GM23338 (cell line): ENCODE measurements around the gene PRELID2. TPM values are rescaled to one million over a fixed set of nuclear protein-coding genes. Genes with fewer than 3 reads are reported as not detected.
"Not testable (repeated sequence)": the region's sequence is repeated elsewhere in the genome, so short reads cannot be mapped to it uniquely, and the experiment has no call there.

Source experiments
- ATAC-seq: fragments of 200-7000 bp; cut with Tn5 transposase; 3 replicates; pipeline ENCODE4 v1.9.1; 2020
- DNase-seq: peaks from one replicate; pipeline ENCODE4 v3.0.0-alpha.2; 2015; ENCODE audit warnings: low spot score
- H2AFZ ChIP-seq: fragments of 200-600 bp; sonication (generic); 2 replicates; pipeline ENCODE4 v1.8.0; 2016; ENCODE audit warnings: antibody characterized with exemption, mild to moderate bottlenecking, moderate library complexity
- H3F3A ChIP-seq: fragments of 200-600 bp; sonication (generic); replicated peaks from 2 replicates; pipeline ENCODE4 v1.8.0; 2017; ENCODE audit warnings: antibody characterized with exemption, mixed run types, low read depth
- H3K27ac ChIP-seq: fragments of 200-600 bp; sonication (generic); 2 replicates; pipeline ENCODE4 v1.6.1; 2016; ENCODE audit warnings: low read depth
- H3K27me3 ChIP-seq: fragments of 200-600 bp; sonication (generic); 2 replicates; pipeline ENCODE4 v1.8.0; 2016; ENCODE audit warnings: mild to moderate bottlenecking, mixed run types, moderate library complexity; ENCODE audit not compliant: insufficient read depth
- H3K36me3 ChIP-seq: fragments of 200-600 bp; sonication (generic); 2 replicates; pipeline ENCODE4 v1.8.0; 2016; ENCODE audit warnings: mild to moderate bottlenecking; ENCODE audit not compliant: insufficient read depth
- H3K4me1 ChIP-seq: fragments of 200-600 bp; sonication (generic); 2 replicates; pipeline ENCODE4 v1.8.0; 2016; ENCODE audit warnings: mild to moderate bottlenecking, moderate library complexity; ENCODE audit not compliant: insufficient read depth
- H3K4me2 ChIP-seq: fragments of 200-600 bp; sonication (generic); 2 replicates; pipeline ENCODE4 v1.7.1; 2017; ENCODE audit warnings: mixed run types
- H3K4me3 ChIP-seq: fragments of 200-600 bp; sonication (generic); 2 replicates; pipeline ENCODE4 v1.6.1; 2016; ENCODE audit warnings: mixed run types
- H3K79me2 ChIP-seq: fragments of 200-600 bp; sonication (generic); replicated peaks from 2 replicates; pipeline ENCODE4 v1.8.0; 2017; ENCODE audit warnings: mild to moderate bottlenecking; ENCODE audit not compliant: insufficient read depth
- H3K9me2 ChIP-seq: fragments of 200-600 bp; sonication (generic); 2 replicates; pipeline ENCODE4 v1.8.0; 2017; ENCODE audit not compliant: insufficient read depth
- H4K20me1 ChIP-seq: fragments of 200-600 bp; sonication (generic); replicated peaks from 2 replicates; pipeline ENCODE4 v1.8.0; 2017; ENCODE audit warnings: mild to moderate bottlenecking; ENCODE audit not compliant: insufficient read depth
- H3K27ac Mint-ChIP-seq: 2 replicates; pipeline ENCODE4 v1.8.0; 2020; ENCODE audit warnings: inconsistent platforms, mild to moderate bottlenecking, moderate library complexity, mixed read lengths
- H3K27me3 Mint-ChIP-seq: 3 replicates; pipeline ENCODE4 v1.8.0; 2022; ENCODE audit warnings: low read depth, mild to moderate bottlenecking, moderate library complexity, mixed read lengths, inconsistent platforms; ENCODE audit not compliant: insufficient read depth, poor library complexity
- H3K36me3 Mint-ChIP-seq: 3 replicates; pipeline ENCODE4 v1.8.0; 2021; ENCODE audit warnings: low read depth, mild to moderate bottlenecking, inconsistent platforms, moderate library complexity, mixed read lengths
- H3K4me1 Mint-ChIP-seq: 3 replicates; pipeline ENCODE4 v1.8.0; 2020; ENCODE audit warnings: mild to moderate bottlenecking, inconsistent platforms, mixed read lengths
- H3K4me3 Mint-ChIP-seq: 3 replicates; pipeline ENCODE4 v1.8.0; 2021; ENCODE audit warnings: moderate library complexity, mild to moderate bottlenecking, inconsistent platforms, mixed read lengths
- H3K9me3 Mint-ChIP-seq: 3 replicates; pipeline ENCODE4 v1.8.0; 2020; ENCODE audit warnings: moderate library complexity, mild to moderate bottlenecking, inconsistent platforms, mixed read lengths
- CREB1 ChIP-seq: fragments of 250-450 bp; sonication (Bioruptor Pico); IDR thresholded peaks from 2 replicates; pipeline ENCODE4 v1.5.0; 2020; ENCODE audit warnings: low read depth, mild to moderate bottlenecking, moderate library complexity
- EZH2 ChIP-seq: fragments of 200-600 bp; sonication (generic); IDR thresholded peaks from one replicate; pipeline ENCODE4 v1.8.0; 2017; ENCODE audit warnings: antibody characterized with exemption, mild to moderate bottlenecking, low read depth; ENCODE audit not compliant: unreplicated experiment
- EZH2phosphoT487 ChIP-seq: fragments of 200-600 bp; sonication (generic); IDR thresholded peaks from one replicate; pipeline ENCODE4 v1.8.1; 2018; ENCODE audit warnings: antibody characterized with exemption; ENCODE audit not compliant: unreplicated experiment
- JUNB ChIP-seq: IDR thresholded peaks from one replicate; pipeline ENCODE4 v1.6.1; 2016; ENCODE audit warnings: antibody characterized with exemption; ENCODE audit not compliant: unreplicated experiment
- NANOG ChIP-seq: IDR thresholded peaks from 2 replicates; pipeline ENCODE4 v1.6.1; 2016; ENCODE audit warnings: antibody characterized with exemption, borderline replicate concordance
- POLR2AphosphoS5 ChIP-seq: IDR thresholded peaks from 2 replicates; pipeline ENCODE4 v1.6.1; 2016; ENCODE audit warnings: antibody characterized with exemption, low read depth
- ZNF331 ChIP-seq: fragments of 250-450 bp; sonication (Bioruptor Pico); IDR thresholded peaks from 2 replicates; pipeline ENCODE4 v1.5.0; 2020; ENCODE audit warnings: low read depth, mild to moderate bottlenecking, moderate library complexity
- polyA plus RNA-seq: library from polyadenylated mRNA; unstranded; fragments of >200 nt; fragmentation: Nextera tagmentation; extraction: Ambion mirVana; gene quantifications from 2 replicates; pipeline ENCODE4 v1.2.1, GENCODE V29; 2016
- total RNA-seq: library from RNA; depleted of rRNA; stranded (reverse); fragments of >200 nt; shearing (Covaris generic); gene quantifications from 2 replicates; pipeline ENCODE4 v1.2.3, GENCODE V29; 2014
- TF ChIP-seq, protein P1 (sequence below): fragments of 250-450 bp; sonication (Bioruptor Pico); IDR thresholded peaks from 2 replicates; pipeline ENCODE4 v1.5.0; 2020; ENCODE audit warnings: mild to moderate bottlenecking, moderate library complexity

PRELID2 gene
- total and polyA plus RNA-seq, 2 experiments from 2014 or later = 9.3 to 9.8 TPM

DNA sequence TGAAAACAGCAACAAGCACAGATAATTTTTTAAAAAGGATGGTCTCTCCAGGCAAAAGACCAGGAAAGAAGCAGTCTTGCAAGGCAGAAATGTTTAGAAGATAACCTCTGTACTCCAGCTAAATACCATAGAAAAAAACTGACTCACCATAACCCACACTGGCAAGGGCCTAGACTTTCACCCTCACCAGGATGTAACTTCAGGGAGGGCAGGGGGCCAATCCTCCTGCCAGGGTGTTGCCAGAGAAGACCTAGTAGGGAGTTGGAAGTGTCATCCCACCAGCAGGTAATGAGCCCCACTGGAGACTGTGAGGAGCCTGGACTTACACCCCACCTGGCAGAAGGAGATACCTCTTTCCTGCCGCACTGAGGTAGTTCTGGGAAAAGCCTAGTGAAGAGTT is 97.6 kb downstream of the PRELID2 start (continued):
- TF ChIP-seq, protein P1, sequence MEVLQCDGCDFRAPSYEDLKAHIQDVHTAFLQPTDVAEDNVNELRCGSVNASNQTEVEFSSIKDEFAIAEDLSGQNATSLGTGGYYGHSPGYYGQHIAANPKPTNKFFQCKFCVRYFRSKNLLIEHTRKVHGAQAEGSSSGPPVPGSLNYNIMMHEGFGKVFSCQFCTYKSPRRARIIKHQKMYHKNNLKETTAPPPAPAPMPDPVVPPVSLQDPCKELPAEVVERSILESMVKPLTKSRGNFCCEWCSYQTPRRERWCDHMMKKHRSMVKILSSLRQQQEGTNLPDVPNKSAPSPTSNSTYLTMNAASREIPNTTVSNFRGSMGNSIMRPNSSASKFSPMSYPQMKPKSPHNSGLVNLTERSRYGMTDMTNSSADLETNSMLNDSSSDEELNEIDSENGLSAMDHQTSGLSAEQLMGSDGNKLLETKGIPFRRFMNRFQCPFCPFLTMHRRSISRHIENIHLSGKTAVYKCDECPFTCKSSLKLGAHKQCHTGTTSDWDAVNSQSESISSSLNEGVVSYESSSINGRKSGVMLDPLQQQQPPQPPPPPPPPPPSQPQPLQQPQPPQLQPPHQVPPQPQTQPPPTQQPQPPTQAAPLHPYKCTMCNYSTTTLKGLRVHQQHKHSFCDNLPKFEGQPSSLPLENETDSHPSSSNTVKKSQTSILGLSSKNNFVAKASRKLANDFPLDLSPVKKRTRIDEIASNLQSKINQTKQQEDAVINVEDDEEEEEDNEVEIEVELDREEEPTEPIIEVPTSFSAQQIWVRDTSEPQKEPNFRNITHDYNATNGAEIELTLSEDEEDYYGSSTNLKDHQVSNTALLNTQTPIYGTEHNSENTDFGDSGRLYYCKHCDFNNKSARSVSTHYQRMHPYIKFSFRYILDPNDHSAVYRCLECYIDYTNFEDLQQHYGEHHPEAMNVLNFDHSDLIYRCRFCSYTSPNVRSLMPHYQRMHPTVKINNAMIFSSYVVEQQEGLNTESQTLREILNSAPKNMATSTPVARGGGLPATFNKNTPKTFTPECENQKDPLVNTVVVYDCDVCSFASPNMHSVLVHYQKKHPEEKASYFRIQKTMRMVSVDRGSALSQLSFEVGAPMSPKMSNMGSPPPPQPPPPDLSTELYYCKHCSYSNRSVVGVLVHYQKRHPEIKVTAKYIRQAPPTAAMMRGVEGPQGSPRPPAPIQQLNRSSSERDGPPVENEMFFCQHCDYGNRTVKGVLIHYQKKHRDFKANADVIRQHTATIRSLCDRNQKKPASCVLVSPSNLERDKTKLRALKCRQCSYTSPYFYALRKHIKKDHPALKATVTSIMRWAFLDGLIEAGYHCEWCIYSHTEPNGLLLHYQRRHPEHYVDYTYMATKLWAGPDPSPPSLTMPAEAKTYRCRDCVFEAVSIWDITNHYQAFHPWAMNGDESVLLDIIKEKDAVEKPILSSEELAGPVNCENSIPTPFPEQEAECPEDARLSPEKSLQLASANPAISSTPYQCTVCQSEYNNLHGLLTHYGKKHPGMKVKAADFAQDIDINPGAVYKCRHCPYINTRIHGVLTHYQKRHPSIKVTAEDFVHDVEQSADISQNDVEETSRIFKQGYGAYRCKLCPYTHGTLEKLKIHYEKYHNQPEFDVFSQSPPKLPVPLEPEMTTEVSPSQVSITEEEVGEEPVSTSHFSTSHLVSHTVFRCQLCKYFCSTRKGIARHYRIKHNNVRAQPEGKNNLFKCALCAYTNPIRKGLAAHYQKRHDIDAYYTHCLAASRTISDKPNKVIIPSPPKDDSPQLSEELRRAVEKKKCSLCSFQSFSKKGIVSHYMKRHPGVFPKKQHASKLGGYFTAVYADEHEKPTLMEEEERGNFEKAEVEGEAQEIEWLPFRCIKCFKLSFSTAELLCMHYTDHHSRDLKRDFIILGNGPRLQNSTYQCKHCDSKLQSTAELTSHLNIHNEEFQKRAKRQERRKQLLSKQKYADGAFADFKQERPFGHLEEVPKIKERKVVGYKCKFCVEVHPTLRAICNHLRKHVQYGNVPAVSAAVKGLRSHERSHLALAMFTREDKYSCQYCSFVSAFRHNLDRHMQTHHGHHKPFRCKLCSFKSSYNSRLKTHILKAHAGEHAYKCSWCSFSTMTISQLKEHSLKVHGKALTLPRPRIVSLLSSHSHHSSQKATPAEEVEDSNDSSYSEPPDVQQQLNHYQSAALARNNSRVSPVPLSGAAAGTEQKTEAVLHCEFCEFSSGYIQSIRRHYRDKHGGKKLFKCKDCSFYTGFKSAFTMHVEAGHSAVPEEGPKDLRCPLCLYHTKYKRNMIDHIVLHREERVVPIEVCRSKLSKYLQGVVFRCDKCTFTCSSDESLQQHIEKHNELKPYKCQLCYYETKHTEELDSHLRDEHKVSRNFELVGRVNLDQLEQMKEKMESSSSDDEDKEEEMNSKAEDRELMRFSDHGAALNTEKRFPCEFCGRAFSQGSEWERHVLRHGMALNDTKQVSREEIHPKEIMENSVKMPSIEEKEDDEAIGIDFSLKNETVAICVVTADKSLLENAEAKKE = no peak
- TF ChIP-seq EZH2phosphoT487 = no peak
- TF ChIP-seq CREB1 = no peak
- no peak for TF ChIP-seq EZH2
- no peak for TF ChIP-seq POLR2AphosphoS5

DNA sequence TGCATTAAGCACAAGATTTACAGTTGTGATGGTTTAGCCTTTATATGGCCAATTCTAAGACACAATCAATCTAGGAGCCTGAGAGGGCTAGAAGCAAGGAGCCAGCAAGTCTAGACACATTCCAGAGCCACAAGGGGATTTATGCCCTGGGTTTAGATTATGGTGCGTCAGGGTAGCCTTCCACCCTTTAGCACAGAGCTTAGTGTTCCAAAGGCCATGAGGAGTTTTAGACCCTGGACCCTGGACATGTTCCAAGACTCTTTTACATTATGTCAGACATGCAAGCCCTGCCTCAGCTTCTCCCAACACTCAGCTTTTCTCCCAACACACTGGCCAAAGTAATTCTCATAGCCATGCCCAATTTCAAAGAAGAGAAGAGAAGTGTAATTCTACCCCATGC is 105.2 kb downstream of the PRELID2 start:
- not testable (repeated sequence) for H3K4me2 ChIP-seq, H3K27ac Mint-ChIP-seq, H3K79me2 ChIP-seq, H3K9me2 ChIP-seq, H3K4me3 Mint-ChIP-seq, DNase-seq, H4K20me1 ChIP-seq, H3K4me1 Mint-ChIP-seq, H3K4me3 ChIP-seq, ATAC-seq, H2AFZ ChIP-seq, H3K27ac ChIP-seq, H3K4me1 ChIP-seq, H3K27me3 ChIP-seq, H3K27me3 Mint-ChIP-seq, H3F3A ChIP-seq
- Mint-ChIP-seq H3K9me3 (peaks cover 66% of the 10 kb centered on the region), H3K36me3 (peaks cover 53% of the 10 kb centered on the region)
- H3K36me3 ChIP-seq = peaks cover 11% of the 10 kb centered on the region; the same call in 1 of the 2 replicates

DNA sequence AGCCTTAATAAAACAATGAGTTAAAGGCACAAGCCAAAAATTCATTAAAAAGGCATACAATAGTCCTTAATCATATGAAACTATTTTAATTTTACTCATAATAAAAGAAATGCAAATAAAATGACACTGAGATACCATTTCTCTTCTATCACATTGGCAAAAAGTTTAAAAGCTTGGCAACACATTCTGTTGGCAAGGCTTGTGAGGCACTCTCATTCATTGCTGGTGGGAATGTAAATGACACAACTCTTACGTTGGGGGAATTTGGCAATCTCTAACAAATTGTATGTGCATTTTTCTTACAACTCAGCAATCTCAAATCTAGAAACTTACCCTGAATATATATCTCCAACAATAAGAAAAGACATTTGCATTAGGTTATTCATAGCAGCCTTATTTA is 111.6 kb downstream of the PRELID2 start:
- Histone ChIP-seq H3K36me3 (0 out of 2 replicates have a peak, but pooled peaks cover 6% of the 10 kb centered on the region), H3K27ac (no peak overlapping the region), H3K4me1 (no peaks in the 10 kb centered on the region), H3F3A (no peaks in the 10 kb centered on the region), H2AFZ (no peak overlapping the region), H3K27me3 (no peaks in the 10 kb centered on the region), H3K4me3 (no peak overlapping the region), H3K79me2 (no peaks in the 10 kb centered on the region), H4K20me1 (no peaks in the 10 kb centered on the region), H3K9me2 (no peaks in the 10 kb centered on the region), H3K4me2 (no peak overlapping the region)
- Mint-ChIP-seq H3K4me3 (no peak overlapping the region), H3K27ac (no peak overlapping the region), H3K36me3 (peaks cover 24% of the 10 kb centered on the region), H3K27me3 (no peaks in the 10 kb centered on the region), H3K4me1 (0 out of 3 replicates have a peak, but pooled peaks cover 3% of the 10 kb centered on the region), H3K9me3 (peaks cover 32% of the 10 kb centered on the region)
- TF ChIP-seq ZNF331 (CRISPR knock-in tag) (no peak), NANOG (no peak), JUNB (no peak)
- ATAC-seq = no peak
- DNase-seq = no peak
